Suprapubic skin (tissue), 4 donors: Measurements from ENCODE around the gene CILP. TPM values are rescaled to one million over a fixed set of nuclear protein-coding genes. Genes with fewer than 3 reads are reported as not detected.
"Not testable (repeated sequence)": the region's sequence is repeated elsewhere in the genome, so short reads cannot be mapped to it uniquely, and the experiment has no call there.

ENCODE experiments used
- DNase-seq, 2 donors: peaks; one replicate each; pipeline ENCODE4 v3.0.0-alpha.2; 2019; ENCODE audit warnings: low spot score in 2 of 2
- H3K27ac ChIP-seq: fragments of 200-600 bp; sonication (generic); one replicate; pipeline ENCODE4 v1.5.1; 2019
- H3K27me3 ChIP-seq: fragments of 200-600 bp; sonication (generic); one replicate; pipeline ENCODE4 v1.5.1; 2019
- H3K36me3 ChIP-seq: fragments of 200-600 bp; sonication (generic); one replicate; pipeline ENCODE4 v1.5.1; 2019
- H3K4me1 ChIP-seq: fragments of 200-600 bp; sonication (generic); one replicate; pipeline ENCODE4 v1.5.1; 2019
- H3K4me3 ChIP-seq: fragments of 200-600 bp; sonication (generic); one replicate; pipeline ENCODE4 v1.5.1; 2019; ENCODE audit warnings: mild to moderate bottlenecking
- H3K9me3 ChIP-seq: fragments of 200-600 bp; sonication (generic); one replicate; pipeline ENCODE4 v1.5.1; 2019
- CTCF ChIP-seq, 2 donors: fragments of 200-600 bp in 1 of 2; fragments of 450-650 bp in 1 of 2; sonication (generic) in 1 of 2; IDR thresholded peaks; one replicate each; pipeline ENCODE4 v1.5.1; 2016 to 2019; ENCODE audit warnings: antibody characterized with exemption in 2 of 2, mild to moderate bottlenecking in 1 of 2, moderate library complexity in 1 of 2
- EP300 ChIP-seq: sonication (generic); formaldehyde crosslinking; IDR thresholded peaks from one replicate; pipeline ENCODE4 v1.6.1; 2017; ENCODE audit warnings: antibody characterized with exemption
- POLR2A ChIP-seq, 2 donors: fragments of 450-650 bp; IDR thresholded peaks; one replicate each; pipeline ENCODE4 v1.6.1; 2017; ENCODE audit warnings: antibody characterized with exemption in 2 of 2, mild to moderate bottlenecking in 2 of 2, moderate library complexity in 2 of 2
- POLR2AphosphoS5 ChIP-seq, 3 donors: sonication (generic); formaldehyde crosslinking; IDR thresholded peaks; one replicate each; pipeline ENCODE4 v1.6.1; 2017; ENCODE audit warnings: antibody characterized with exemption in 3 of 3
- WGBS: methylation state at CpG from one replicate; pipeline ENCODE4 v1.1.5; 2018; 5-methylcytosine and 5-hydroxymethylcytosine counted together
- total RNA-seq, 4 donors: library from RNA; depleted of rRNA; stranded (reverse); fragments of >200 nt; gene quantifications; one replicate each; pipeline ENCODE4 v1.1.0, GENCODE V29; 2016

CILP gene
- total RNA-seq, 4 donors from 2014 or later: 2.7 to 15.2 (median 11.3) TPM

- peaks cover 10% of the 10 kb centered on the region for H3K4me1 ChIP-seq
- 49% methylated on average over 5 of the region's 5 CpGs for WGBS
- no peaks in the 10 kb centered on the region for H3K27me3 ChIP-seq
- H3K4me3 ChIP-seq: no peak overlapping the region
- no peak overlapping the region for H3K27ac ChIP-seq
- H3K36me3 ChIP-seq: no peaks in the 10 kb centered on the region
- TF ChIP-seq EP300 (no peak), POLR2A (IDR thresholded peaks at IDR 0.05) (no peak), CTCF (IDR thresholded peaks at IDR 0.05) (no peak), POLR2AphosphoS5 (IDR thresholded peaks at IDR 0.05) (no peak)
- no peaks in the 10 kb centered on the region for H3K9me3 ChIP-seq
- no peak for DNase-seq
Observed at GRCh38 chr15:65233696-65234095, 22.4 kb upstream of the CILP start.

- TF ChIP-seq CTCF (IDR thresholded peaks at IDR 0.05): no peak
- no peak for TF ChIP-seq EP300
- no peak for TF ChIP-seq POLR2AphosphoS5 (IDR thresholded peaks at IDR 0.05)
- no peak for TF ChIP-seq POLR2A (IDR thresholded peaks at IDR 0.05)
- H3K27me3 ChIP-seq: no peaks in the 10 kb centered on the region
- DNase-seq: no peak
- H3K27ac ChIP-seq: no peak overlapping the region
- peaks cover 4% of the 10 kb centered on the region for H3K4me1 ChIP-seq
- whole genome bisulfite sequencing: 96% methylated on average over 3 of the region's 3 CpGs
- no peaks in the 10 kb centered on the region for H3K36me3 ChIP-seq
- H3K9me3 ChIP-seq: no peaks in the 10 kb centered on the region
- no peak overlapping the region for H3K4me3 ChIP-seq
Observed at GRCh38 chr15:65232520-65232919, 21.2 kb upstream of the CILP start.

GRCh38 chr15:65231306-65231705 lies 20.0 kb upstream of the CILP start:
- TF ChIP-seq POLR2AphosphoS5 (IDR thresholded peaks at IDR 0.05) (no peak), CTCF (IDR thresholded peaks at IDR 0.05) (no peak), EP300 (no peak), POLR2A (IDR thresholded peaks at IDR 0.05) (no peak)
- WGBS: 87% methylated on average over 10 of the region's 10 CpGs
- Histone ChIP-seq H3K36me3 (no peaks in the 10 kb centered on the region), H3K4me1 (no peaks in the 10 kb centered on the region), H3K27ac (no peak overlapping the region), H3K4me3 (no peak overlapping the region), H3K9me3 (no peaks in the 10 kb centered on the region), H3K27me3 (no peaks in the 10 kb centered on the region)
- no peak for DNase-seq

GRCh38 chr15:65226901-65227300 lies 15.6 kb upstream of the CILP start:
- not testable (repeated sequence) for H3K27me3 ChIP-seq, H3K4me1 ChIP-seq, H3K36me3 ChIP-seq, H3K9me3 ChIP-seq, DNase-seq, H3K27ac ChIP-seq, H3K4me3 ChIP-seq
- WGBS: no CpG with 5 or more reads among the region's 10 CpGs

- Histone ChIP-seq H3K27me3 (no peaks in the 10 kb centered on the region), H3K9me3 (no peaks in the 10 kb centered on the region), H3K36me3 (no peaks in the 10 kb centered on the region), H3K4me3 (no peak overlapping the region), H3K27ac (no peak overlapping the region), H3K4me1 (no peaks in the 10 kb centered on the region)
- WGBS: 96% methylated on average over 3 of the region's 3 CpGs
- no peak for DNase-seq
- TF ChIP-seq EP300 (no peak), POLR2AphosphoS5 (IDR thresholded peaks at IDR 0.05) (no peak), POLR2A (IDR thresholded peaks at IDR 0.05) (no peak), CTCF (IDR thresholded peaks at IDR 0.05) (no peak)
Observed at GRCh38 chr15:65226221-65226620, 14.9 kb upstream of the CILP start.

GRCh38 chr15:65223996-65224395 lies 12.7 kb upstream of the CILP start:
- H3K4me1 ChIP-seq: no peaks in the 10 kb centered on the region
- no peak overlapping the region for H3K27ac ChIP-seq
- 93% methylated on average over 6 of the region's 6 CpGs for WGBS
- no peaks in the 10 kb centered on the region for H3K9me3 ChIP-seq
- no peak overlapping the region for H3K4me3 ChIP-seq
- DNase-seq: no peak
- TF ChIP-seq EP300 (no peak), POLR2AphosphoS5 (IDR thresholded peaks at IDR 0.05) (no peak), POLR2A (IDR thresholded peaks at IDR 0.05) (no peak), CTCF (IDR thresholded peaks at IDR 0.05) (no peak)
- no peaks in the 10 kb centered on the region for H3K36me3 ChIP-seq
- H3K27me3 ChIP-seq: no peaks in the 10 kb centered on the region
